Effector memory CD8-positive, alpha-beta T cell (primary cell): ENCODE measurements around the gene GUCY2C.
A peak's percentile ranks its signal among the peaks of the same experiment; 100 is the strongest.
"Not testable (repeated sequence)": the region's sequence is repeated elsewhere in the genome, so short reads cannot be mapped to it uniquely, and the experiment has no call there.

Experiments used
- ATAC-seq: fragments of 150-1000 bp; cut with Tn5 transposase; replicated peaks from 2 replicates; pipeline ENCODE4 v1.10.0; 2021; ENCODE audit warnings: mild to moderate bottlenecking, moderate library complexity
- DNase-seq, 3 experiments: peaks; one replicate each; pipeline ENCODE4 v3.0.0; 2021
- H3K27ac Mint-ChIP-seq, 2 donors: one replicate each; pipeline ENCODE4 v1.8.0; 2022; ENCODE audit warnings: mild to moderate bottlenecking in 2 of 2, mixed read lengths in 2 of 2, moderate library complexity in 2 of 2
- H3K27me3 Mint-ChIP-seq, 2 donors: one replicate each; pipeline ENCODE4 v1.8.0; 2022; ENCODE audit warnings: mixed read lengths in 2 of 2
- H3K36me3 Mint-ChIP-seq: one replicate; pipeline ENCODE4 v1.8.0; 2022; ENCODE audit warnings: mild to moderate bottlenecking, moderate library complexity, mixed read lengths; ENCODE audit not compliant: insufficient read depth
- H3K4me1 Mint-ChIP-seq, 2 donors: one replicate each; pipeline ENCODE4 v1.8.0; 2022; ENCODE audit warnings: low read depth in 2 of 2, mixed read lengths in 2 of 2
- H3K4me3 Mint-ChIP-seq, 2 donors: one replicate each; pipeline ENCODE4 v1.8.0; 2022; ENCODE audit warnings: mild to moderate bottlenecking in 2 of 2, mixed read lengths in 2 of 2, moderate library complexity in 2 of 2
- H3K9me3 Mint-ChIP-seq, 2 donors: one replicate each; pipeline ENCODE4 v1.8.0; 2022; ENCODE audit warnings: mixed read lengths in 2 of 2
- total RNA-seq, 9 experiments: gene quantifications; one replicate each; lab custom pipeline; 2026; lab: John Stamatoyannopoulos, UW

Gene GUCY2C
- total RNA-seq = 0 to 0.13 (median 0) reads per million in 9 experiments

DNA sequence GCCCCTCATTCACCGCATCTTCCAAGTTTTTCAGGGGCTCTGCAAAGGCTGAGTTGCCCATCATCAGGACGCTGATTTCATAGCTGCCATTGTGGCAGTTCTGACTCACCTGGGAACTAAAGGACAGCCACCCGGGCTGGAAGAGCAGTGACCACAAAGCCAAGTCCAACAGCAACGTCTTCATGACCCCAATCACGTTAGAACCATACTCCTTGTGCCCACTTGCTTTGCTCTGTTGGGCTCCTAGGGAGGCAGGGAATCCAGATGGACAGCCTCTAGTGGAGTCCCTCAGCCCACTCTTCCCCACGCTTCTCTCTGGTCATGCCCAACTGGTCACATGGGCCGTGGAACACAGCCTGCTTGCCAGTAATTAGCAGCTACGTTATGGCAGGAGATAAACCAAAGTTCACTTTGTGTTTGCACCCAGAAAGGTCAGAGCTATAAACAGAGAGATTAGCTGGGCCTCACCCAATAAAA is at the start of gene GUCY2C:
TSS of gene GUCY2C (minus strand) at position 335 of the 477 bp plus-strand sequence. CDS start at position 184, 151 bp downstream.
- H3K27me3 Mint-ChIP-seq = peaks cover 46 to 47% of the 10 kb centered on the region in 2 donors
- no peaks in the 10 kb centered on the region for H3K4me1 Mint-ChIP-seq
- DNase-seq (no peak), ATAC-seq (no peak)
- H3K4me3 Mint-ChIP-seq = no peak within 1 kb of the TSS
- H3K9me3 Mint-ChIP-seq = no peaks in the 10 kb centered on the region
- no peak within 1 kb of the TSS for H3K27ac Mint-ChIP-seq
- no peaks in the 10 kb centered on the region for H3K36me3 Mint-ChIP-seq

DNA sequence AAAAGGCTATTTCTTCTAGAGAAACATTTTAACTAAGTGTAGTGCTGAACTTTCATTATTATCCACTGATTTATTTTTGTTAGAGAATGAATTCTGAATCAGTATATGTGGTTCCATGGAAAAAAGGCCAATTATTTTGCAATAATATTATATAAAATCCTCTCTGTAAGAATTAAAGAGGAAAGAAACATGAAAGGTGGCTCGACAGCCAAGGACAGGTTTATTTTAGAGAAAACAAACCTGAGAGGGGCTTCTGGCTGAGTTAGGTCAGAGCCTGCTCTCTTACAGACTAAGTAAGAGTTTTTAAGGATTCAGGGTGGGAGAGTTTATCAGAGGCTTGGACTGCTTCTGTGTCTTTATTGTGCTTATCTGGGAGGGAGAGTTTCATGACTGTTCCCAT is 46.7 kb upstream of the GUCY2C start:
- ATAC-seq = no peak
- H3K9me3 Mint-ChIP-seq = peaks cover 3 to 8% of the 10 kb centered on the region in 2 donors
- peaks cover 0 to 11% of the 10 kb centered on the region in 2 donors for H3K4me1 Mint-ChIP-seq
- H3K36me3 Mint-ChIP-seq = no peaks in the 10 kb centered on the region
- H3K27me3 Mint-ChIP-seq = no peaks in the 10 kb centered on the region
- no peak for DNase-seq
- no peak overlapping the region for H3K4me3 Mint-ChIP-seq
- H3K27ac Mint-ChIP-seq = no peak overlapping the region

- Mint-ChIP-seq H3K4me1 (peaks cover 0 to 7% of the 10 kb centered on the region in 2 donors), H3K4me3 (no peak overlapping the region), H3K27me3 (no peaks in the 10 kb centered on the region), H3K36me3 (no peaks in the 10 kb centered on the region), H3K9me3 (peaks cover 3 to 8% of the 10 kb centered on the region in 2 donors), H3K27ac (peak overlapping the region in 1 of 2 donors; percentile 17)
- no peak for ATAC-seq
- no peak for DNase-seq
Measured at GRCh38 chr12:14741942-14742341, 45.5 kb upstream of the GUCY2C start.

GRCh38 chr12:14741153-14741552 is 44.8 kb upstream of the GUCY2C start:
- Mint-ChIP-seq H3K27ac (peak overlapping the region in 1 of 2 donors; percentile 17), H3K36me3 (no peaks in the 10 kb centered on the region), H3K9me3 (peaks cover 3 to 8% of the 10 kb centered on the region in 2 donors), H3K27me3 (no peaks in the 10 kb centered on the region), H3K4me1 (peaks cover 0 to 7% of the 10 kb centered on the region in 2 donors), H3K4me3 (no peak overlapping the region)
- DNase-seq (no peak), ATAC-seq (no peak)

DNA sequence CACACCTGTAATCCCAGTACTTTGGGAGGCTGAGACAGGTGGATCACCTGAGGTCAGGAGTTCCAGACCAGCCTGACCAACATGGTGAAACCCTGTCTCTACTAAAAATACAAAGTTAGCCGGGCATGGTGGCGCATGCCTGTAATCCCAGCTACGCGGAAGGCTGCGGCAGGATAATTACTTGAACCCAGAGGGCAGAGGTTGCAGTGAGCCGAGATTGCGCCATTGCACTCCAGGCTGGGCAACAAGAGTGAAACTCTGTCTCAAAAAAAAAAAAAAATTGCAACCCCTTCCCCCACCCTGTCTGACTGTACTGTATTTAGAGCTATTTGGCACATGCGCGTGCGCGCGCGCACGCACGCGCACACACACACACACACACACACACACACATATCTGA is 40.0 kb upstream of the GUCY2C start:
- H3K27ac Mint-ChIP-seq, H3K4me1 Mint-ChIP-seq: not testable (repeated sequence)

GRCh38 chr12:14731821-14732220 is 35.4 kb upstream of the GUCY2C start:
- Mint-ChIP-seq H3K9me3 (peaks cover 0 to 7% of the 10 kb centered on the region in 2 donors), H3K27me3 (peaks cover 35 to 36% of the 10 kb centered on the region in 2 donors), H3K4me1 (no peaks in the 10 kb centered on the region), H3K36me3 (no peaks in the 10 kb centered on the region), H3K4me3 (no peak overlapping the region), H3K27ac (no peak overlapping the region)
- no peak for ATAC-seq
- DNase-seq = no peak

More for the DNA sequence above, 40.0 kb upstream of the GUCY2C start:
- H3K27me3 Mint-ChIP-seq, H3K4me3 Mint-ChIP-seq, DNase-seq, ATAC-seq, H3K9me3 Mint-ChIP-seq, H3K36me3 Mint-ChIP-seq: not testable (repeated sequence)

- no peak overlapping the region for H3K4me3 Mint-ChIP-seq
- H3K27ac Mint-ChIP-seq = no peak overlapping the region
- DNase-seq (no peak), ATAC-seq (no peak)
- no peaks in the 10 kb centered on the region for H3K36me3 Mint-ChIP-seq
- H3K4me1 Mint-ChIP-seq = no peaks in the 10 kb centered on the region
- H3K9me3 Mint-ChIP-seq = peaks cover 0 to 7% of the 10 kb centered on the region in 2 donors
- H3K27me3 Mint-ChIP-seq = peaks cover 35 to 36% of the 10 kb centered on the region in 2 donors
Measured at GRCh38 chr12:14729586-14729985, 33.2 kb upstream of the GUCY2C start.

DNA sequence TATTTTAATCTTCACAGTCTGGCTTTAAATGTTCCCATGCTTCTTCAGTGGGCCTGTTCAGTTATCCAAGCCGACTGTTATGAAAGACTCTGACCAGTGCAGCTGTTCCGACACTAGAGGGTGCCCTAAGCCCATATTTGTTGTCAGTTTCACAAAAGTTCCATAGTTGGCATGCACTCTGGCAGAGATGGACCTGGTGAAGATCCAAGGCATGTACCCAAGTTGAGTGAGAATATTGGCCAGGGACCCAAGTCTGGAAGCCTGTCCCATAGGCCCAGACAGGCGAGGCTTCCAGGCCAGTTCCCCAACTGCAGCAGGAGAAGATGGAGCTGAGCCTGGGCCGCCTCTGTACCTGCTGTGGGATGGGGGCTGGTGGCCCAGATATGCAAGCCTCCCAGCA is 27.4 kb upstream of the GUCY2C start:
- no peaks in the 10 kb centered on the region for H3K9me3 Mint-ChIP-seq
- peaks cover 19 to 35% of the 10 kb centered on the region in 2 donors for H3K27me3 Mint-ChIP-seq
- H3K27ac Mint-ChIP-seq = no peak overlapping the region
- no peak overlapping the region for H3K4me3 Mint-ChIP-seq
- ATAC-seq = peak; percentile 74
- H3K4me1 Mint-ChIP-seq = peaks cover 0 to 2% of the 10 kb centered on the region in 2 donors
- no peaks in the 10 kb centered on the region for H3K36me3 Mint-ChIP-seq
- DNase-seq = peak; percentile 47 to 62 (median 56)

- H3K27ac Mint-ChIP-seq = no peak overlapping the region
Measured at GRCh38 chr12:14716848-14717444, 20.5 kb upstream of the GUCY2C start.

GRCh38 chr12:14714437-14714836 is 18.0 kb upstream of the GUCY2C start:
- no peak for DNase-seq
- H3K27ac Mint-ChIP-seq = no peak overlapping the region
- H3K4me3 Mint-ChIP-seq = no peak overlapping the region
- ATAC-seq = no peak
- no peaks in the 10 kb centered on the region for H3K9me3 Mint-ChIP-seq
- peaks cover under 1 to 4% of the 10 kb centered on the region in 2 donors for H3K4me1 Mint-ChIP-seq
- H3K27me3 Mint-ChIP-seq = peaks cover 34 to 42% of the 10 kb centered on the region in 2 donors
- H3K36me3 Mint-ChIP-seq = peaks cover 3% of the 10 kb centered on the region

More at GRCh38 chr12:14716848-14717444, 20.5 kb upstream of the GUCY2C start:
- H3K4me1 Mint-ChIP-seq = no peaks in the 10 kb centered on the region
- DNase-seq (peak; percentile 48 to 51 (median 49)), ATAC-seq (peak; percentile 73)
- H3K4me3 Mint-ChIP-seq = no peak overlapping the region
- H3K36me3 Mint-ChIP-seq = no peaks in the 10 kb centered on the region
- H3K27me3 Mint-ChIP-seq = peaks cover 18 to 25% of the 10 kb centered on the region in 2 donors
- no peaks in the 10 kb centered on the region for H3K9me3 Mint-ChIP-seq

DNA sequence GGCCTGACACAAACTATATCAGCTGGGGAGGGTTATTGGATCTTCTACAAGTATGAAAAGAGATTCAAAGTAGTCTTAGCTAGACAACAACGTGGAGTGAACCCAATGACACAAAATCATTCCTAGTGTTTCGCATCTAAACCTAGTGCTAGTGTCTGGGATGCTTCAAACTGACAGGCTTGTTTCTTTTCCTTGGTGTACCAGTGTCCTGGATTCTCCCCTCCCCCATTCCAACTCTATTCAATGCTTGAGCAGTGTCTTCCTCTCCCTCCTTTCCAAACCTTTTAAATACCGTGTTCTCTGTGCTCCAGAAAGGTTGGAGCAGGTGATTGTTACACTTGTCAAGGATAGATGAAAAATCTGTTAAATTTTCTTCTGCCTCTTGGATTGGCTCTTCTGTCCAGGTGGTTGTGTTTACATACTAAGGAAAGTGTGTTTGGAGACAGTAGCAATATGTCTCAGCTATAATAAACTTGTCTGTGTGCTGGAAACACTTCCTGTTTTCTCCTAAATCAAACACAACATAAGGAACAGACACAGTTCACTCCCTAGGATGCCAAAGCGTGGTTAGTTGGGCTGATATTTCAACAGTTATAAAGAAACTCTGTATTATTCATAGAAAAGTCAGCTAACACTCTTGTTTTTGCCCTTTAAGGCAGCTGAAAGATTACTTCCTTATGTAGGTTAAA is 14.4 kb upstream of the GUCY2C start:
- H3K9me3 Mint-ChIP-seq = no peaks in the 10 kb centered on the region
- H3K36me3 Mint-ChIP-seq = peaks cover 3% of the 10 kb centered on the region
- H3K4me3 Mint-ChIP-seq = no peak overlapping the region
- H3K4me1 Mint-ChIP-seq = peaks cover 4 to 6% of the 10 kb centered on the region in 2 donors
- no peak for DNase-seq
- H3K27ac Mint-ChIP-seq = no peak overlapping the region
- peaks cover 62 to 73% of the 10 kb centered on the region in 2 donors for H3K27me3 Mint-ChIP-seq
- ATAC-seq = no peak

GRCh38 chr12:14701809-14702568 is 5.6 kb upstream of the GUCY2C start:
- DNase-seq (no peak), ATAC-seq (no peak)
- no peak overlapping the region for H3K4me3 Mint-ChIP-seq
- H3K27ac Mint-ChIP-seq = no peak overlapping the region
- H3K9me3 Mint-ChIP-seq = no peaks in the 10 kb centered on the region
- H3K36me3 Mint-ChIP-seq = no peaks in the 10 kb centered on the region
- peaks cover 21 to 37% of the 10 kb centered on the region in 2 donors for H3K27me3 Mint-ChIP-seq
- no peaks in the 10 kb centered on the region for H3K4me1 Mint-ChIP-seq

DNA sequence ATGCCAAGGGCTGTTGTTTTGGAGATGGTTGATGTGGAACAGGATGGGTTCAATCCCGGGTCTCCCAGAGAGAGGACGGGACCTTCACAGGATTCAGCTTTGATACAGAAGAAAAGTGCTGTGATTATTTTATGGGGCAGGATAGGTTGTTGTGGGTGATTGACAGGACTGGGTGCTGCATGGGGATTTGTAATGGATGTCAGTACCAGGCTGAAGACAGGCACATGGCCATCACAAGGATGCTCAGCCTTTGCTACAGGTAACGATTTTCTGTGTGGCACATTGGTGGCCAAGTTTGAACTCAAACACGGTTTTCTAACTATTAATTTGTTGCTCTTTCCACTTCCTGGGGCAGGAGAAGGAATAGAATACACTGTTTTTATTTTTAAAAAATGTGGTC is 4.5 kb upstream of the GUCY2C start:
- no peak overlapping the region for H3K4me3 Mint-ChIP-seq
- H3K27ac Mint-ChIP-seq = no peak overlapping the region
- no peak for DNase-seq
- no peak for ATAC-seq
- no peaks in the 10 kb centered on the region for H3K9me3 Mint-ChIP-seq
- no peaks in the 10 kb centered on the region for H3K4me1 Mint-ChIP-seq
- H3K36me3 Mint-ChIP-seq = no peaks in the 10 kb centered on the region
- H3K27me3 Mint-ChIP-seq = peaks cover 23 to 30% of the 10 kb centered on the region in 2 donors
